HG02981 (cell line): ENCODE measurements around the gene DUOX2.
"Not testable (repeated sequence)": the region's sequence is repeated elsewhere in the genome, so short reads cannot be mapped to it uniquely, and the experiment has no call there.

Experiments used
- ATAC-seq: cut with Tn5 transposase; IDR thresholded peaks from one replicate; pipeline ENCODE4 v1.9.1; 2021; ENCODE audit warnings: mild to moderate bottlenecking, moderate library complexity; ENCODE audit not compliant: unreplicated experiment

The DUOX2 gene

GRCh38 chr15:45120081-45120972, 6.4 kb upstream of the DUOX2 start:
- ATAC-seq = no peak

GRCh38 chr15:45118996-45119395, 5.0 kb upstream of the DUOX2 start:
- ATAC-seq = no peak

- peak; percentile 90 for ATAC-seq
These were observed 4.2 kb upstream of the DUOX2 start for GRCh38 chr15:45118131-45118588.

GRCh38 chr15:45117308-45118130, 3.5 kb upstream of the DUOX2 start:
- no peak for ATAC-seq

DNA sequence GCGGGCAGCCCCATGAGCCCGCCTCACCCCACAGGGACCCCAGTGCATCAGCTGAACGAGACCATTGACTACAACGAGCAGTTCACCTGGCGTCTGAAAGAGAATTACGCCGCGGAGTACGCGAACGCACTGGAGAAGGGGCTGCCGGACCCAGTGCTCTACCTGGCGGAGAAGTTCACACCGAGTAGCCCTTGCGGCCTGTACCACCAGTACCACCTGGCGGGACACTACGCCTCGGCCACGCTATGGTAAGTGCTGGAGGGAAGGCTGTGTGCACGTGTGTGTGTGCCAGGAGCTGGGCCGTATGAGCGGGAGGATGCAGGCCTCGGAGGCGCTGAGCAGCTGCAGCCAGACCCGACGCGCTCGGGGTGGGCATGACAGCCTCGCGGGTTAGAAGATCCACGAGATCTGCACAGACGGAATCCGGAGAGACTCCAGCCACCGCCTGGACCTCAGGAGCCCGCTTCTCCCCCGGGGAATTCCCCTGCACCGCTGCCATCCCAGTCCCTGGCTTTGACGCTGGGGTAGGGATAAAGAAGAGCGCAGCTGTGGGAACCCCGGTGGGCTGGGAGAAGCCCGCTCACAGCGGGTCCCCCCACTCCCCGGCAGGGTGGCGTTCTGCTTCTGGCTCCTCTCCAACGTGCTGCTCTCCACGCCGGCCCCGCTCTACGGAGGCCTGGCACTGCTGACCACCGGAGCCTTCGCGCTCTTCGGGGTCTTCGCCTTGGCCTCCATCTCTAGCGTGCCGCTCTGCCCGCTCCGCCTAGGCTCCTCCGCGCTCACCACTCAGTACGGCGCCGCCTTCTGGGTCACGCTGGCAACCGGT, 2.7 kb upstream of the DUOX2 start:
- no peak for ATAC-seq

GRCh38 chr15:45116006-45116481, 2.1 kb upstream of the DUOX2 start:
- no peak for ATAC-seq

DNA sequence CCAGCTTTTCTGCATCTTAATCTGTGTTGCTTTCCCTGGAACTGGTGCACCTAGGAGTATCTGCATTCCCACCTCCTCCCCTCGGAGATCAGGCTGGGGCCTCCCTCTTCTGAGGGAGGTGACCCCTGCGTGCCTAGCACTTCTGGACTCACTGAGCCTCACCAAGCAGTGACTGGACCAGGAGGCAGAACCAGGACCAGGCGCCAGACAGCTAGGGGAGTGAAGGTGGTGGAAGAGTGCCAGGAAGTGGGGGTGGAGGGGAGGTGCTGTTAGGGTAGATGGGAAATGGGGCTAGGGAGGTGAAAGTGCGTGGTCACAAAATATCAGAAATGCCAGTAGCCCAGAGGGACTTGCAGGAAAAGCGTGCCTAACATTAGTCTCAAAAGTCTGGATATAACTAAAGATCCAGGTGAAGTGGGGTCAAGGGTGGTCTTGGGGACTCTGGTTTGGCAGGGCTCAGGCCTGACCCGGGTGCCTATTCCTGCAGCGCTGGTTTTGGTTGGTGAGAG, 1.4 kb upstream of the DUOX2 start:
- ATAC-seq = no peak

- no peak for ATAC-seq
These were observed 746 bp upstream of the DUOX2 start for GRCh38 chr15:45114751-45115085.

DNA sequence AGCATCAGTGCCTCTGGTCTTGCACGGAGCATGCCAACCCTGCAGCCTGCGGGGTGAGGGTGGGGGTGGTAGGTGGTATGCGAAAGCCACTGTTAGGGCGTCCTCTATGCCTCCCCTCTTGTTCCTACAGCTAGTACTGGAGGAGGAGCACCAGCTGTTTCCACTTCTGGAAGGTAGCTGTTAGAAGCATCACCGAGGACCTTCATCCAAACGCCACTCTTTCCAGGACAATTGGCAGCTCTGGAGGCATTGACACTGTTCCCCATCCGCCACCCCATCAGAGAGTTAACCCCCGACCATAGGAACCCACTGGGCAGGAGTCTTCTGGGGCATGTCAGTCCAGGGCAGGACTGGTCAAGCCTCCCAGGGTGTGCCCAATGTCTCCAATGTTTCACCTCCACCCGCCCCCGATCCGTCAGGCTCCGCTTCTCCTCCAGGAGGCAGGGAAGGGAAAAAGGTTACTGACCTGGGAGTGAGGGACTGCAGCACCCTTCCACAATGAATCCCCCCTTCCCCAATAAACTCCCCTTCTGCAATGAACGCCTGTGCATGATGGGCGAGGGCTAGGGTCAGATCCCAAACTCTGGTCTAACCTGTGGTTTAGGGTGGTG, 487 bp downstream of the DUOX2 start:
- ATAC-seq = no peak

DNA sequence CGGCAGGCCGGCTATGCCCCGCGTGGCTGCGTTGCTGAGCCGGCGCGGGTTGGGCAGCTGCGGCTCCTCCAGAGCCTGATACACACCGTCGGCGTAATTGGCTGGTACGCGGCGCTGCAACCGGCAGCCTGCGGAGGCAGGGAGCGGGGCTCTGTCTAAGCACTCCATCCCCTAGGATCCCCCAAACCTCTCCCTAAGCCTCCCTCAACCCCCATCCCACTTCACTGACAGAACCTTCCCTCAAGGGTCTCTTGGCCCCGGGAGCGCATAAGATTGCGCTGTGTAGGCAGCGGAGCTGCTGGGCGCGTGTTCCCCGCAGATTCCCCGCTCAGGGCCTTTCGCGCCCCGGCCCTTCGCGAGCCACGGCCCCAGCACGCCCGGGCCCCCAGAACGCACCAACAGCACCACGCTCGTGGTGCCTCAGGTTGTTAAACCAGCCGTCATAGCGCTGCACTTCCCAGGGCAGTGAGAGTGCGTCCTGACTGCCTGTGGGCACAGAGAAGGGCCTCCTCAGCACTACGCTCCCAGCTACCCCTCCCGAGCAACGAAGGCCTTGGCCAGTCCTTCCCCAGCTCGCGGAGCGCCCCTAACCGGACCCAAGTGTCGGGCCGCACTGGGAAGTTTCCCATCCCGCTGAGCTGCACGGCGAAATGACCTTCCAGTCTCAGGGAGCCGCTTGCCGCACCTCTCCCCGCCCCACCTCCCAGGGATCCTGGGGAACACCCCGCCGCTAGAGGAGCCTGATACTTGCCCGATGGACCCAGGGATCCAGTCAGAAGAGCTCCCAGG, 1.2 kb downstream of the DUOX2 start:
- no peak for ATAC-seq

- ATAC-seq = no peak
These were observed 1.8 kb downstream of the DUOX2 start for GRCh38 chr15:45112143-45112590.

DNA sequence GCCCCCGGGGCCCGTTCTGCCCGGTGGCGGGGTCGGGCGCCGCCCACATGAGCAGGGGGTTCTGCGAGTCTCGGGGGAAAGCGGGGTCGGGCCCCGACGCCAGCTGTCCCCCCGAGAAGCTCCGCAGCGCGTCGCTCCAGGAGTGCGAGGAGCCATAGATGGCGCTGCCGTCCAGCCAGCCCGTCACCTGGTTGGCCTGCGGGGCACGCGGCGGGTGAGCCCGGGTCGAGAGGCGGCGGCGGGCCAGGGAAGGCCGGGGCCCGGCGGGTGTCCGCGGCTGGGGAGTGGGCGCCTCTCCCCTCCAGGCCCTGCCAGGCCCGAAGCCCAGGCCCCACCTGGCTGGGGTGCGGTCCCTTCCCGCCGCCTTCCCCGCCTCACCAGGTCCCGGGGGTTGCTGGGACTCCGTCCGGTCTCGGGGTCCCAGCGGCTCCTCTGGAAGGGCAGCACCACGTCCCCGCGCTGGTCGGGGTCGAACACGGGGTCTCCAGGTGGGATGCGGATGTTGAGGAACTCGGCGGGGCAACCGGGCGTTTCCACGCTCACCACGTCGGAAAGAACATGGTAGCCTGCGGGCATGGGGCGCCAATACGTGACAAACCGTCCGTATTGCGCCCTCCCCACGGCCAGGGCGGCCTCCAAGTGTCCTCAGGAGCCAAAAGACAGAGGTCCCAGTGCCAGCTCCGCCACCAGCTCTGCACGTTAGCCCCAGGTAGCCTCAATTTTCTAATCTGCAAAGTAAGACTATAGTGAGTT, 2.4 kb downstream of the DUOX2 start:
- ATAC-seq = no peak

DNA sequence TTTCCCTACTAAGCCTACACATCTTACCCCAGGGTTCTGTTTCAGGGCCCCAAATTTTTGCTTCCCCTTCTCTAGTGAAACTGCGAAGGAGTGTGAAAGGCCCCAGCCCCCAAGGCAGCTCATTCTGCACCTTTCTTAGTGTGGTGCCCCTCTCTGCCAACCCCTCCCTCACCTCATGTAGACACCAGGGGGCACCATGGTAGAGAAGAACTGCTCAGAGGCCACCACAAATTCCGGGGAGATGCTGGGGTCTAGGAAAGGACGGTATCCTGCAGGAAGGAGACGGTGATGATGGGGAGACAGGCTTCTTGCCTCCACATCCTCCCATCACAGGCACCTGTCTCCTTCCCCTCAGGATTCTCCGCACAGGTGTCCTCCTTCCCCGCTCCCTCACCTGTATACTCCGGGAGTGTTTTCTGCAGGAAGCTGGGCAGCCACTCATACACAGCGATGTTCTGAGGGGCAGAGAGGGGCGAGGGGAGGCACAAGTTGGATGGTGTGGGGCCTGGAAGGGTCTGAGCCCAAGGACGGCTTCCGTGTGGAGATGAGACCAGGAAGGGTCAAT, 3.6 kb downstream of the DUOX2 start:
- ATAC-seq = no peak

- ATAC-seq = no peak
These were observed 5.9 kb downstream of the DUOX2 start for GRCh38 chr15:45107941-45108630.

DNA sequence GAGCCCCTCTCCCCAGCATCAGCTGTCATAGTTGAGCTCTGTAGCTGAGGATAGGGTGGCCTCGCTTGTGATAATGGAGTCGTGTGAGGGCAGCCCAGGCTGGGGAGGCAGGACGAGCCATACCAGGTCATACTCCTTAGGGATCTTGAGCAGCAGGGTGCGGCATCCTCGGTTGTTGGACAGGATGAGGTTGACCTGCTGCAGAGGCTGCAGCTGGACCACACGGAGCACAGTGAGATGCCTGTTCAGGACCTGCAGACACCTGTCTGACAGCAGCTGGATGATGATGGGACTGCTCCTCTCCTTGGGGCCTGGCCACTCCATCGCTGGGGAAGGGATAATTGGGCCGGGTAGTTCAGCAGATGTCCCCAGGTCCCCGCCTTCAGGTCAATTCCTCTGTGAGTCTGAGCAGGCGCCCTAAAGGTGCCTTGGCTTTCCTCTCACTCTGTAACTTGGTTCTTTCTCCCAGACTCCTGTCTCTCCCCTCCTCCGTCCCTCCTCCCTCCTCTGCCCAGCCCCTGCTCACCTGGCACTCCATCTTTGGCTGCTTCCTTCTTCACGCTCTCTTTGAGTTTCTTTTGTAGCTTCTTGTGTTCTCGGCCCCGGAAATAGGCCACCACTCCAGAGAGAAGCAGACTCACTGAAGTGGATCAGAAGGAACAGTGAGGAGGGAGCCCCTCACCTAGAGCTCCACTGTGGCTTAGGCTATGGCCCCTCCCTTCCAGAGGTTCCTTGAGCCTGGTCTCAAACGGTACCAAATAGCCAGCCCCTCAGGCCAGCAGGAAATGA, 7.8 kb downstream of the DUOX2 start:
- ATAC-seq = no peak

- no peak for ATAC-seq
These were observed 8.4 kb downstream of the DUOX2 start for GRCh38 chr15:45105586-45105985.

GRCh38 chr15:45104170-45104569, 9.8 kb downstream of the DUOX2 start:
- ATAC-seq = not testable (repeated sequence)
